Natural killer cell treated with Interleukin-12 subunit alpha and Interleukin-12 subunit beta and Interleukin-15 and Interleukin-18, amount 100 ng/mL, for 72 hours (primary cell): ENCODE measurements around the gene COPS9. TPM values are rescaled to one million over a fixed set of nuclear protein-coding genes. Genes with fewer than 3 reads are reported as not detected.

Experiments used
- ATAC-seq, 2 donors: fragments of 150-1000 bp; cut with Tn5 transposase in 1 of 2; sonication (Bioruptor Pico), chemical (Tn5 transposase) in 1 of 2; 2 replicates each; pipeline ENCODE4 v1.10.0; 2021
- DNase-seq: peaks from one replicate; pipeline ENCODE4 v3.0.0; 2022; ENCODE audit warnings: low spot score
- H3K27ac Mint-ChIP-seq, 2 donors: 1 replicate in 1 of 2; 2 replicates in 1 of 2; pipeline ENCODE4 v1.8.0; 2022; ENCODE audit warnings: mixed read lengths in 2 of 2, mild to moderate bottlenecking in 1 of 2, moderate library complexity in 1 of 2
- H3K27me3 Mint-ChIP-seq, 2 donors: 1 replicate in 1 of 2; 2 replicates in 1 of 2; pipeline ENCODE4 v1.8.0; 2022; ENCODE audit warnings: mixed read lengths in 2 of 2
- H3K36me3 Mint-ChIP-seq: one replicate; pipeline ENCODE4 v1.8.0; 2022; ENCODE audit warnings: mixed read lengths
- H3K4me1 Mint-ChIP-seq, 2 donors: 1 replicate in 1 of 2; 2 replicates in 1 of 2; pipeline ENCODE4 v1.8.0; 2022; ENCODE audit warnings: low read depth in 2 of 2, mixed read lengths in 2 of 2, mild to moderate bottlenecking in 1 of 2
- H3K4me3 Mint-ChIP-seq: one replicate; pipeline ENCODE4 v1.8.0; 2022; ENCODE audit warnings: mixed read lengths
- H3K9me3 Mint-ChIP-seq: 2 replicates; pipeline ENCODE4 v1.8.0; 2022; ENCODE audit warnings: mixed read lengths
- total RNA-seq, 2 donors: library from RNA; stranded (reverse); gene quantifications; one replicate each; pipeline ENCODE4 v1.2.3, GENCODE V29; 2022

Gene COPS9
- total RNA-seq, 2 donors from 2014 or later, result 117 to 131 TPM

DNA sequence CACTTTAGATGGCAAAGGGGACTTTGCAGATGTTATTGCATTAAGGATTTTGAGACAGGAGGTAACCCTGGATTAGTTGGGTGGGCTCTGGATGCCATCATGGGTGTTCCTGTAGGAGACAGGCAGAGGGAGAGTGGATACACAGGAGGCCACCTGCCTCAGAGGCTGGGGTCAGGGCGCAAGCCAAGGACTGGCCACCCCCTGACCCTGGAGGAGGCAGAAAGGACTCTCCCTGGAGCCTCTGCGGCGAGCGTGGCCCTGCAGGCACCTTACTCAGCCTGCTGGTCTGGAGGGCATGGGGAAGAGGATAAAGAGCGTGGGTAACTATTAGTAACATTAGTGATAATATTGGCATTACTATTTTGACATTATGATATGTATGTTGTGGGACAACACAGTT is 25.9 kb upstream of the COPS9 start:
- DNase-seq, result peak; percentile 57
- Mint-ChIP-seq H3K36me3 (no peaks in the 10 kb centered on the region), H3K4me1 (no peaks in the 10 kb centered on the region), H3K9me3 (no peaks in the 10 kb centered on the region), H3K4me3 (no peak overlapping the region), H3K27ac (no peak overlapping the region), H3K27me3 (no peaks in the 10 kb centered on the region)
- ATAC-seq, result no peak

- Mint-ChIP-seq H3K27me3 (no peaks in the 10 kb centered on the region), H3K9me3 (no peaks in the 10 kb centered on the region), H3K27ac (no peak overlapping the region), H3K4me1 (no peaks in the 10 kb centered on the region), H3K36me3 (no peaks in the 10 kb centered on the region), H3K4me3 (no peak overlapping the region)
- DNase-seq (peak; percentile 58), ATAC-seq (no peak)
Measured at GRCh38 chr2:240161087-240161750, 25.1 kb upstream of the COPS9 start.

DNA sequence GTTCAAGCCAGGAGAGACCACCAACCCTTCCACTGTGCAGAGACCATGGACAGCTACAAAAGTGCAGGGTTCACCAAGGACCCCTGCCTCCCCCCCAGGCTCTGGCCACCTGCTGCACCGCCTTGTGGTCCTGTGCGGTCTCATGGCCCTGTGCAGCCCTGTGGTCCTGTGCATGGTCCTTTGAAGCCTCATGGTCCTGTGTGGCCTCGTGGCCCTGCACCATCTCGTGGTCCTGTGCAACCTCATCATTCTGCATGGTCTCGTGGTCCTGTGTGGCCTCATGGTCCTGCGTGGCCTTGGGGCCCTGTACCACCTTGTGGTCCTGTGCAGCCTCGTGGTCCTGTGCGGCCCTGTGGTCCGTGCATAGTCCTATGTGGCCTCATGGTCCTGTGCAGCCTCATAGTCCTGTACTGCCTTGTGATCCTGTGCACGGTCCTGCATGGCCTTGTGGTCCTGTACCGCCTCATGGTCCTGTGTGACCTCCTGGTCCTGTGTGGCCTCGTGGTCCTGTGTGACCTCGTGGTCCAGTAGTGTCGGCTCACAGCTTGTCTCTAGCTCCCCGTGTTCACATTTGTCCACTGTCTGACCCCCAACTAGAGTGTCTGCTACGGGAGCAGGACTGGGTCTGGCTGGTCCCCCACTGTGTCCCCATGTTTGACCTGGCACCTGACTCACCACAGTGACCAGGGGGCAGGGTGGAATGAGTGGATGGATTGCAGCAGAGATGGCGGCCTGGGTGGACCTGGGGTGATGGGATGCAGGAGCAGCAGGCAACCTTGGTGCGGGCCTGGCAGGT is 24.4 kb upstream of the COPS9 start:
- no peaks in the 10 kb centered on the region for H3K9me3 Mint-ChIP-seq
- no peak overlapping the region for H3K27ac Mint-ChIP-seq
- ATAC-seq, result peak; percentile 36 to 43

GRCh38 chr2:240159251-240159839 is 23.2 kb upstream of the COPS9 start:
- Mint-ChIP-seq H3K4me1 (no peaks in the 10 kb centered on the region), H3K27ac (no peak overlapping the region), H3K27me3 (peaks cover 0 to 3% of the 10 kb centered on the region in 2 donors), H3K36me3 (no peaks in the 10 kb centered on the region), H3K9me3 (no peaks in the 10 kb centered on the region), H3K4me3 (no peak overlapping the region)
- DNase-seq (peak; percentile 44), ATAC-seq (no peak)

More for the DNA sequence above, 24.4 kb upstream of the COPS9 start:
- Mint-ChIP-seq H3K27me3 (no peaks in the 10 kb centered on the region), H3K36me3 (no peaks in the 10 kb centered on the region), H3K4me3 (no peak overlapping the region), H3K4me1 (no peaks in the 10 kb centered on the region)
- peak; percentile 31 for DNase-seq

DNA sequence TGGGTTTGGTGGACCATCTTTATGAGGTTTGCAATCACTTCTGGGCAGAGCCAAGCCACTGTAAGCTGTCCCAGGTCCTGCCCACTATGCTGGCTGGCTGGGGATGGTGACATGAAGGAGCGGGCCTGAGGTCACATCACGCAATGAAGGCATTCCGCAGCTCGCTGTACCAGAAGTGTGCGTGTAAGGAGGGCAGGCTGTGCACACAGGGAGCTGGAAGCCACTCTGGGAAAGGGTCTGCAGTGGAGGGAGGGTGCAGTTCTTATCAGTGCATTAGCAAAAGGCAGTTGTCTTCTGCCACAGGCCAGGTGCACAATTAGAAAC is 21.0 kb upstream of the COPS9 start:
- Mint-ChIP-seq H3K9me3 (no peaks in the 10 kb centered on the region), H3K27me3 (peaks cover 9 to 17% of the 10 kb centered on the region in 2 donors)
- no peak for ATAC-seq

DNA sequence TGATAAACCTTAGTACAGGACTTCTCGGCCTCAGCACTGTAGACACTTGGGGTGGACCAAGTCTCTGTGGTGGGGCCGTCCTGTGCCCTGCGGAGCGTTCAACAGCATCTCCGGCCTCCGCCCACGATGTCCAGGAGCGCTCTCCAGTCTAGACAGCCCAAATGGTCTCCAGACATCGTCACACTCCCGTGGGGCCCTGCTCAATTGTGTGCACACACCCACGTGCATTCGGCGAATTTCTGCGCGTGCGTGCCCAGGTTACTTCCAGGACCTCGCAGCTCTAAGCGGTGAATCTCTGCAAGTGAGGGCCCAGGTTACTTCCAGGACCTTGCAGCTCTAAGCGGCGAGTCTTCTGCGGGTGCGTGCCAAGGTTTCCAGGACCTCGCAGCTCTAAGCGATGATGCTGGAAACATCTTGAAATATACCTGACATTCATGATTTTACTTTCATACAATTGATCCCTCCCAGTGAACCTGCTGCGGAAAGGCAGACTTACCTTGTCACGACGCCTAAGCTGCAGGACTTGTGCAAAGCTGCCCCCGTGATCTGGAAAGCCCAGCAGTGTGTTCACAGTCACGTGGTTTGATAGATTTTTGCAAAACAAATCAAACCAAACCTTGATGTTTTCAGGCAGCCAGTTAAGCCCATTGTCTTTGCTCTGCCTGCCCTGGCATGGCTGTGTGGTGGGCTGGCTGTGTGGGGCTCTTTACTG is 20.5 kb upstream of the COPS9 start:
- Mint-ChIP-seq H3K9me3 (no peaks in the 10 kb centered on the region), H3K4me1 (no peaks in the 10 kb centered on the region), H3K4me3 (no peak overlapping the region), H3K27me3 (peaks cover 13 to 23% of the 10 kb centered on the region in 2 donors), H3K36me3 (no peaks in the 10 kb centered on the region), H3K27ac (no peak overlapping the region)
- ATAC-seq (no peak), DNase-seq (peak; percentile 5)

More for the DNA sequence above, 21.0 kb upstream of the COPS9 start:
- Mint-ChIP-seq H3K27ac (no peak overlapping the region), H3K36me3 (no peaks in the 10 kb centered on the region), H3K4me3 (no peak overlapping the region), H3K4me1 (no peaks in the 10 kb centered on the region)
- peak; percentile 10 for DNase-seq

- Mint-ChIP-seq H3K27me3 (peaks cover 15 to 23% of the 10 kb centered on the region in 2 donors), H3K36me3 (no peaks in the 10 kb centered on the region), H3K4me3 (no peak overlapping the region), H3K4me1 (no peaks in the 10 kb centered on the region), H3K9me3 (no peaks in the 10 kb centered on the region), H3K27ac (no peak overlapping the region)
- ATAC-seq (no peak), DNase-seq (peak; percentile 16)
Measured at GRCh38 chr2:240155745-240156390, 19.8 kb upstream of the COPS9 start.

- Mint-ChIP-seq H3K4me1 (no peaks in the 10 kb centered on the region), H3K27me3 (peaks cover 15 to 23% of the 10 kb centered on the region in 2 donors), H3K9me3 (no peaks in the 10 kb centered on the region), H3K27ac (no peak overlapping the region), H3K4me3 (no peak overlapping the region), H3K36me3 (no peaks in the 10 kb centered on the region)
- ATAC-seq, result no peak
- DNase-seq, result peak; percentile 22
Measured at GRCh38 chr2:240155048-240155744, 19.1 kb upstream of the COPS9 start.

DNA sequence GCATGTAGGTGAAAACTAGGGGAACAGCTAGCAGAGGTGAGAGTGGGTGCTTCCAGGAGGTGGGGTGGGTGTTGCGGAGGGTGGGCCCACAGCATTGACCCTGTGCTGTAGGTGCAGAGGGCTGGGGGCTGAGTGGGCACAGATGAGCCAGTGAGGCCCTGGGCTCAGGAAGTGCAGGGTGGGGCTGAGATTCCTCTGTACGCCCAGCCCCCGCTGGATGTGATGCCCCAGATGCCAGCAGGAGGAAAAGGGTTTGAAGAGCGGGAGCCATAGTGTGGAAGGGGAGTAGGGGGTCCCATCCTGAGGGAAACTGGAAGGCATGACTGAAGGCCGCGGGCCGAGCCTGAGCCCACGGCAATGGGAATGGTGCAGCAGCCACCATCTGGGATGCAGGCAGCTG is 18.5 kb upstream of the COPS9 start:
- no peaks in the 10 kb centered on the region for H3K4me1 Mint-ChIP-seq
- peaks cover 15 to 23% of the 10 kb centered on the region in 2 donors for H3K27me3 Mint-ChIP-seq
- H3K4me3 Mint-ChIP-seq, result no peak overlapping the region

GRCh38 chr2:240153418-240153817 is 17.3 kb upstream of the COPS9 start:
- no peak for ATAC-seq
- Mint-ChIP-seq H3K9me3 (no peaks in the 10 kb centered on the region), H3K27me3 (peaks cover 15 to 23% of the 10 kb centered on the region in 2 donors), H3K27ac (no peak overlapping the region), H3K4me1 (no peaks in the 10 kb centered on the region), H3K36me3 (no peaks in the 10 kb centered on the region), H3K4me3 (no peak overlapping the region)
- peak; percentile 35 for DNase-seq

More for the DNA sequence above, 18.5 kb upstream of the COPS9 start:
- ATAC-seq (no peak), DNase-seq (peak; percentile 37)
- no peaks in the 10 kb centered on the region for H3K9me3 Mint-ChIP-seq
- no peak overlapping the region for H3K27ac Mint-ChIP-seq
- H3K36me3 Mint-ChIP-seq, result no peaks in the 10 kb centered on the region

GRCh38 chr2:240151477-240152031 is 15.4 kb upstream of the COPS9 start:
- no peaks in the 10 kb centered on the region for H3K36me3 Mint-ChIP-seq
- H3K4me3 Mint-ChIP-seq, result no peak overlapping the region
- H3K27ac Mint-ChIP-seq, result no peak overlapping the region
- ATAC-seq, result no peak
- peaks cover 15 to 23% of the 10 kb centered on the region in 2 donors for H3K27me3 Mint-ChIP-seq
- peaks cover 0 to 4% of the 10 kb centered on the region in 2 donors for H3K4me1 Mint-ChIP-seq
- peak; percentile 55 for DNase-seq
- no peaks in the 10 kb centered on the region for H3K9me3 Mint-ChIP-seq

DNA sequence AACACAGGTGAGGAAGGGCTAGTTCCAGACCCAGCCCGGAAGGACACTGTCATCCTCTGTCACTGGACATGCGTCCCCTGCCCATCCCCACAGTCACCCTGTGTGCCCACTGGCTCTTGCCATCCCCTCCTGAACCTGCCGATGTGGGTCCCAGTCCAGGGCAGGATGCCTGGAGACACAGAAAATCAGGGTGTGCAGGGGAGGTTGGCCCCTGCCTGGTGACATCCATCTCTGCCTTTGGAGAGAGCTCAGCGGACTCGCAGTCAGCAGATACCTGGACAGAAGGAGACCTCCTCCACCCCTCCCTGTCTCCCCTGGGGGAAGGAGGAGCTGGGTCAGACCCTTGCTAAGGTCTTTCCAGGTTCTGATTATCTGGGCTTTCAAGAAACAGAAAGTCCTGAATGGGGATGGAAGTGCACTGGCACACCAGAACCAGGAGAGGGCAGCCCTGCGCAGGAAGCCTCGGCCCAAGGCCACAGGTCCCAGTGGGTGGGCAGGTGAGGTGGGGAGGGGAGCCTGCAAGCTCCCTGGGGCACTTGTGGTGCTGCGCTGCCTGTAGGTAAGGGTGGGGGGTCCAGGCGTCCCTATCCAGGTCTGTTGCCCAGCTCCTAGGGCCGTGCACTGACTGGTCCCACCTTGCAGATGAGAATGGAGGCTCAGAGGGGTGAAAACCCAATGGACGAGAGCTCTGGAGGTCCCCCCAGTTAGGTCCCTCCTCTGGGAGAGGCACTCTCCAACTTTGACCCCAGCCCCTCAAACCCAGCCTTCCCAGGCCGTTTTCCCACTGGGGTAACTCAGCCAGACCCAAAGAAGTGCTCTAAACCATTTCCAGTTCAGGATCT is 14.1 kb upstream of the COPS9 start:
- ATAC-seq, result peak; percentile 37 to 39
- H3K4me1 Mint-ChIP-seq, result peaks cover 0 to 4% of the 10 kb centered on the region in 2 donors
- peak; percentile 48 for DNase-seq
- no peaks in the 10 kb centered on the region for H3K9me3 Mint-ChIP-seq
- no peaks in the 10 kb centered on the region for H3K36me3 Mint-ChIP-seq
- no peak overlapping the region for H3K4me3 Mint-ChIP-seq
- H3K27ac Mint-ChIP-seq, result no peak overlapping the region
- H3K27me3 Mint-ChIP-seq, result peaks cover 15 to 23% of the 10 kb centered on the region in 2 donors
